ENCODE results near the gene C11orf54. TPM values are rescaled to one million over a fixed set of nuclear protein-coding genes. Genes with fewer than 3 reads are reported as not detected.

Gene C11orf54
- total and polyA plus RNA-seq, 2 donors (not counting 3 experiments of a cell fraction or from before 2014, with no cell fraction given): 4.2 to 18.7 TPM

- CTCF ChIA-PET: interaction anchor here (1.4 to 2.8 kb wide), 3 partner anchors 10 to 43 kb away, joined by 4 to 16 read pairs (median 5); partner anchors contain the start of gene MED17
- no peaks in the 10 kb centered on the region for H3K27me3 ChIP-seq (ENCODE audit: control insufficient read depth in 2 of 2, insufficient read depth in 2 of 2, low read length in 2 of 2)
- peak overlapping the region; percentile 83 for H3K4me2 ChIP-seq (ENCODE audit: insufficient read depth, low read length)
- TF ChIP-seq CTCF (IDR thresholded peaks at IDR 0.05; ENCODE audit: extremely low read depth in 1 of 2, insufficient read depth in 1 of 2, low read depth in 1 of 2, low read length in 2 of 2) (no peak), GATA2 (IDR thresholded peaks at IDR 0.05; ENCODE audit: insufficient read depth, insufficient read length, low read depth, low read length) (no peak), POLR2A (IDR thresholded peaks at IDR 0.05; ENCODE audit: low read depth, low read length) (peak; percentile 3), POLR2AphosphoS5 (IDR thresholded peaks at IDR 0.05; ENCODE audit: insufficient read depth, low read depth, low read length) (no peak), FOS (IDR thresholded peaks at IDR 0.05; ENCODE audit: borderline replicate concordance, insufficient read depth, low read length) (no peak), MAX (IDR thresholded peaks at IDR 0.05; ENCODE audit: insufficient read depth, insufficient read length) (peak; percentile 78), EZH2 (IDR thresholded peaks at IDR 0.05; ENCODE audit: borderline replicate concordance, low read depth, low read length, severe bottlenecking) (no peak), MYC (IDR thresholded peaks at IDR 0.05; ENCODE audit: low read depth, low read length) (no peak), JUN (IDR thresholded peaks at IDR 0.05; ENCODE audit: borderline replicate concordance, insufficient read depth, insufficient read length, low read depth) (no peak)
- FAIRE-seq (no peak), DNase-seq (ENCODE audit: low read depth, low spot score) (peak; percentile 59)
- peaks cover 11% of the 10 kb centered on the region for H4K20me1 ChIP-seq (replicated peaks; ENCODE audit: control insufficient read depth, extremely low read depth, insufficient read depth, low read length)
- peaks cover 66% of the 10 kb centered on the region for H3K79me2 ChIP-seq (ENCODE audit: control insufficient read depth, insufficient read depth, low read length)
- intact Hi-C loops (cut with micrococcal nuclease): loop anchor here (1.0 to 10.0 kb wide), 3 partner anchors 44 to 754 kb away; partner anchors contain the start of genes ANKRD49, CEP295, MED17 and MRE11
- TSS peak; percentile 46 for BruUV-seq (replicated peaks)
- peaks cover 33% of the 10 kb centered on the region for H3K4me1 ChIP-seq (ENCODE audit: control insufficient read depth, extremely low read depth, insufficient read depth, low read length)
- POLR2A ChIA-PET: interaction anchor here (1.1 to 2.8 kb wide), 6 partner anchors 9 to 77 kb away, joined by 3 to 47 read pairs (median 6); partner anchors contain the start of gene MED17
- peak overlapping the region; percentile 92 for H3K9ac ChIP-seq (replicated peaks; ENCODE audit: extremely low read depth, insufficient read depth, low read length)
- H3K9me1 ChIP-seq (replicated peaks; ENCODE audit: control insufficient read depth, extremely low read depth, insufficient read depth, low read length): no peaks in the 10 kb centered on the region
- no peak overlapping the region for H2AFZ ChIP-seq (ENCODE audit: low read depth, low read length)
- peak overlapping the region; percentile 54 for H3K27ac ChIP-seq (ENCODE audit: insufficient read depth, low read depth, low read length)
- no peaks in the 10 kb centered on the region for H3K9me3 ChIP-seq (replicated peaks; ENCODE audit: control insufficient read depth, insufficient read depth, low read length)
- peak overlapping the region; percentile 75 to 99 (median 93) for H3K4me3 ChIP-seq (replicated peaks in 1 of 3; ENCODE audit: insufficient read depth in 1 of 3, low read depth in 1 of 3, low read length in 3 of 3)
- dilution Hi-C loops (cut with MboI; ENCODE audit: extremely low pct_ligation_motif_present, low sequenced_read_pairs): no loop called here
- H3K36me3 ChIP-seq (ENCODE audit: control insufficient read depth in 2 of 2, extremely low read depth in 1 of 2, insufficient read depth in 2 of 2, low read length in 2 of 2): peaks cover 4 to 26% of the 10 kb centered on the region in 2 experiments
These were observed 760 bp upstream of the C11orf54 start for GRCh38 chr11:93740730-93741093.
